ENCODE data around the gene BRCA1. TPM values are rescaled to one million over a fixed set of nuclear protein-coding genes. Genes with fewer than 3 reads are reported as not detected.

Gene BRCA1
- total RNA-seq, 4 donors from 2014 or later, result 4.5 to 7.6 (median 5.8) TPM

GRCh38 chr17:43094129-43094835 lies 30.9 kb downstream of the BRCA1 start:
- TF ChIP-seq CTCF (IDR thresholded peaks at IDR 0.05), result no peak
- TF ChIP-seq POLR2A (IDR thresholded peaks at IDR 0.05), result no peak
- 72 to 79% methylated on average over 4 of the region's 4 CpGs for WGBS, 2 donors
- no peak overlapping the region for H3K4me3 ChIP-seq (ENCODE audit: low read depth, poor library complexity, severe bottlenecking)
- intact Hi-C loops (cut with DNase I; ENCODE audit: low total_unique reads), result no loop called here
- no peak for DNase-seq (ENCODE audit: low spot score in 2 of 2)

- H3K4me3 ChIP-seq (ENCODE audit: low read depth, poor library complexity, severe bottlenecking), result no peak overlapping the region
- DNase-seq (ENCODE audit: low spot score in 2 of 2), result no peak
- intact Hi-C loops (cut with DNase I; ENCODE audit: low total_unique reads), result no loop called here
- TF ChIP-seq CTCF (IDR thresholded peaks at IDR 0.05) (no peak), POLR2A (IDR thresholded peaks at IDR 0.05) (no peak)
- WGBS, 2 donors, result 59 to 61% methylated on average over 4 of the region's 4 CpGs
Measured at GRCh38 chr17:43092901-43093300, 32.3 kb downstream of the BRCA1 start.

GRCh38 chr17:43090022-43090421 lies 35.1 kb downstream of the BRCA1 start:
- TF ChIP-seq POLR2A (IDR thresholded peaks at IDR 0.05) (no peak), CTCF (IDR thresholded peaks at IDR 0.05) (no peak)
- WGBS, 2 donors, result 98 to 100% methylated on average over 2 of the region's 2 CpGs
- no peak for DNase-seq (ENCODE audit: low spot score in 2 of 2)
- no peak overlapping the region for H3K4me3 ChIP-seq (ENCODE audit: low read depth, poor library complexity, severe bottlenecking)
- intact Hi-C loops (cut with DNase I; ENCODE audit: low total_unique reads), result no loop called here

GRCh38 chr17:43085474-43085873 lies 39.7 kb downstream of the BRCA1 start:
- DNase-seq (ENCODE audit: low spot score in 2 of 2), result no peak
- H3K4me3 ChIP-seq (ENCODE audit: low read depth, poor library complexity, severe bottlenecking), result no peak overlapping the region
- TF ChIP-seq POLR2A (IDR thresholded peaks at IDR 0.05) (no peak), CTCF (IDR thresholded peaks at IDR 0.05) (no peak)
- intact Hi-C loops (cut with DNase I; ENCODE audit: low total_unique reads), result no loop called here
- 93 to 95% methylated on average over 2 of the region's 2 CpGs for WGBS, 2 donors

GRCh38 chr17:43079641-43080302 lies 45.4 kb downstream of the BRCA1 start:
- no peak overlapping the region for H3K4me3 ChIP-seq (ENCODE audit: low read depth, poor library complexity, severe bottlenecking)
- intact Hi-C loops (cut with DNase I; ENCODE audit: low total_unique reads), result no loop called here
- WGBS, 2 donors, result 34 to 58% methylated on average over 1 of the region's 1 CpG
- DNase-seq (ENCODE audit: low spot score in 2 of 2), result no peak
- TF ChIP-seq CTCF (IDR thresholded peaks at IDR 0.05) (no peak), POLR2A (IDR thresholded peaks at IDR 0.05) (no peak)

All from lower leg skin (tissue), 4 donors.